Measurements from ENCODE around the gene CDC14A.

Gene CDC14A

GRCh38 chr1:100494393-100495084 lies 142.2 kb downstream of the CDC14A start:
- DNase-seq (ENCODE audit: low read depth in 2 of 2) = no peak

GRCh38 chr1:100496896-100497295 lies 144.6 kb downstream of the CDC14A start:
- no peak for DNase-seq (ENCODE audit: low read depth in 2 of 2)

GRCh38 chr1:100497796-100498195 lies 145.5 kb downstream of the CDC14A start:
- no peak for DNase-seq (ENCODE audit: low read depth in 2 of 2)

GRCh38 chr1:100499194-100499811 lies 147.0 kb downstream of the CDC14A start:
- no peak for DNase-seq (ENCODE audit: low read depth in 2 of 2)

GRCh38 chr1:100502052-100502792 lies 149.9 kb downstream of the CDC14A start:
- DNase-seq (ENCODE audit: low read depth in 2 of 2) = no peak

- no peak for DNase-seq (ENCODE audit: low read depth in 2 of 2)
These were observed 153.9 kb downstream of the CDC14A start for GRCh38 chr1:100506217-100506616.

- no peak for DNase-seq (ENCODE audit: low read depth in 2 of 2)
These were observed 158.1 kb downstream of the CDC14A start for GRCh38 chr1:100510451-100510850.

GRCh38 chr1:100511058-100511457 lies 158.8 kb downstream of the CDC14A start:
- DNase-seq (ENCODE audit: low read depth in 2 of 2) = no peak

- DNase-seq (ENCODE audit: low read depth in 2 of 2) = no peak
These were observed 159.5 kb downstream of the CDC14A start for GRCh38 chr1:100511773-100512172.

- DNase-seq (ENCODE audit: low read depth in 2 of 2) = no peak
These were observed 160.6 kb downstream of the CDC14A start for GRCh38 chr1:100512803-100513352.

GRCh38 chr1:100516857-100517256 lies 164.6 kb downstream of the CDC14A start:
- no peak for DNase-seq (ENCODE audit: low read depth in 2 of 2)

- DNase-seq (ENCODE audit: low read depth in 2 of 2) = no peak
These were observed 165.2 kb downstream of the CDC14A start for GRCh38 chr1:100517515-100517914.

- no peak for DNase-seq (ENCODE audit: low read depth in 2 of 2)
These were observed 165.7 kb downstream of the CDC14A start for GRCh38 chr1:100518023-100518422.

GRCh38 chr1:100523038-100523652 lies 170.8 kb downstream of the CDC14A start:
- DNase-seq (ENCODE audit: low read depth in 2 of 2) = no peak

- DNase-seq (ENCODE audit: low read depth in 2 of 2) = no peak
These were observed 172.0 kb downstream of the CDC14A start for GRCh38 chr1:100524355-100524754.

GRCh38 chr1:100526894-100527293 lies 174.6 kb downstream of the CDC14A start:
- no peak for DNase-seq (ENCODE audit: low read depth in 2 of 2)

- DNase-seq (ENCODE audit: low read depth in 2 of 2) = no peak
These were observed 176.6 kb downstream of the CDC14A start for GRCh38 chr1:100528871-100529270.

- no peak for DNase-seq (ENCODE audit: low read depth in 2 of 2)
These were observed 177.8 kb downstream of the CDC14A start for GRCh38 chr1:100530141-100530540.

- no peak for DNase-seq (ENCODE audit: low read depth in 2 of 2)
These were observed 178.7 kb downstream of the CDC14A start for GRCh38 chr1:100530880-100531487.

- no peak for DNase-seq (ENCODE audit: low read depth in 2 of 2)
These were observed 180.3 kb downstream of the CDC14A start for GRCh38 chr1:100532645-100533044.

- no peak for DNase-seq (ENCODE audit: low read depth in 2 of 2)
These were observed 183.0 kb downstream of the CDC14A start for GRCh38 chr1:100535264-100535663.

GRCh38 chr1:100536031-100536430 lies 183.7 kb downstream of the CDC14A start:
- DNase-seq (ENCODE audit: low read depth in 2 of 2) = no peak
